PC-9 (cell line): Measurements from ENCODE around the gene ATP7A. TPM values are rescaled to one million over a fixed set of nuclear protein-coding genes. Genes with fewer than 3 reads are reported as not detected.

ENCODE experiments used
- BruUV-seq: library from RNA; stranded (reverse); fragments of 400-500 nt; replicated peaks from 2 replicates; lab custom pipeline; 2021; lab: Mats Ljungman, UMichigan
- CTCF ChIA-PET: fragments of 300-600 bp; sonication (Branson Sonifier 250); formaldehyde crosslinking; loops from one replicate; lab custom pipeline; 2022; ENCODE audit warnings: antibody characterized with exemption; lab: Charles Lee
- POLR2A ChIA-PET: fragments of 300-600 bp; sonication (Branson Sonifier 250); formaldehyde crosslinking; loops from one replicate; lab custom pipeline; 2022; ENCODE audit warnings: antibody characterized with exemption; ENCODE audit not compliant: unreplicated experiment; lab: Charles Lee
- DNase-seq, 2 experiments: peaks; one replicate each; pipeline versions ENCODE4 v3.0.0 to v3.0.0-alpha.2; 2015 to 2022; ENCODE audit warnings: mixed read lengths in 1 of 2
- H2AFZ ChIP-seq: fragments of 200-600 bp; sonication (generic); 2 replicates; pipeline ENCODE4 v1.8.1; 2017; ENCODE audit warnings: antibody characterized with exemption
- H3F3A ChIP-seq: fragments of 200-600 bp; sonication (generic); 2 replicates; pipeline ENCODE4 v1.8.1; 2017; ENCODE audit warnings: antibody characterized with exemption, mild to moderate bottlenecking, low read depth; ENCODE audit not compliant: insufficient read depth
- H3K27ac ChIP-seq: fragments of 200-600 bp; sonication (generic); 2 replicates; pipeline ENCODE4 v1.6.1; 2016; ENCODE audit warnings: mixed run types
- H3K27me3 ChIP-seq: fragments of 200-600 bp; sonication (generic); 2 replicates; pipeline ENCODE4 v1.6.1; 2016; ENCODE audit warnings: low read depth, mixed run types; ENCODE audit not compliant: insufficient read depth
- H3K36me3 ChIP-seq: fragments of 200-600 bp; sonication (generic); 2 replicates; pipeline ENCODE4 v1.6.1; 2016; ENCODE audit warnings: low read depth, mixed run types
- H3K4me1 ChIP-seq: fragments of 200-600 bp; sonication (generic); replicated peaks from 2 replicates; pipeline ENCODE4 v1.6.1; 2016; ENCODE audit warnings: mixed run types; ENCODE audit not compliant: insufficient read depth
- H3K4me2 ChIP-seq: fragments of 200-600 bp; sonication (generic); 2 replicates; pipeline ENCODE4 v1.6.1; 2017; ENCODE audit warnings: mixed run types
- H3K4me3 ChIP-seq: fragments of 200-600 bp; sonication (generic); 2 replicates; pipeline ENCODE4 v1.6.1; 2016; ENCODE audit warnings: mixed run types
- H3K79me2 ChIP-seq: fragments of 200-600 bp; sonication (generic); 2 replicates; pipeline ENCODE4 v1.6.1; 2017; ENCODE audit warnings: low read depth, mixed run types
- H3K9me2 ChIP-seq: fragments of 200-600 bp; sonication (generic); 2 replicates; pipeline ENCODE4 v1.8.1; 2017; ENCODE audit warnings: mild to moderate bottlenecking; ENCODE audit not compliant: insufficient read depth
- H3K9me3 ChIP-seq: fragments of 200-600 bp; sonication (generic); 2 replicates; pipeline ENCODE4 v1.8.1; 2016; ENCODE audit warnings: low read depth; ENCODE audit not compliant: insufficient read depth
- H4K20me1 ChIP-seq: fragments of 200-600 bp; sonication (generic); 2 replicates; pipeline ENCODE4 v1.8.1; 2017; ENCODE audit not compliant: insufficient read depth
- CTCF ChIP-seq: fragments of 200-600 bp; sonication (generic); conservative IDR thresholded peaks from 2 replicates; pipeline ENCODE4 v1.6.1; 2017; ENCODE audit warnings: mixed run types, antibody characterized with exemption, mild to moderate bottlenecking, moderate library complexity
- EZH2 ChIP-seq: fragments of 200-600 bp; sonication (generic); IDR thresholded peaks from 2 replicates; pipeline ENCODE4 v1.8.0; 2017; ENCODE audit warnings: antibody characterized with exemption, low read depth
- intact Hi-C: fragments of 100-400 bp; cut with micrococcal nuclease; formaldehyde crosslinking; loops from one replicate; pipeline ENCODE4 v1.10.0; 2022; ENCODE audit not compliant: unreplicated experiment
- total RNA-seq: library from RNA; stranded (reverse); gene quantifications from 2 replicates; pipeline ENCODE4 v1.2.3, GENCODE V29; 2021

ATP7A gene
- total RNA-seq, 1 experiment from 2014 or later: 13.8 TPM

- no peaks in the 10 kb centered on the region for H3K9me2 ChIP-seq
Observed at GRCh38 chrX:77953302-77953701, 42.8 kb downstream of the ATP7A start.

DNA sequence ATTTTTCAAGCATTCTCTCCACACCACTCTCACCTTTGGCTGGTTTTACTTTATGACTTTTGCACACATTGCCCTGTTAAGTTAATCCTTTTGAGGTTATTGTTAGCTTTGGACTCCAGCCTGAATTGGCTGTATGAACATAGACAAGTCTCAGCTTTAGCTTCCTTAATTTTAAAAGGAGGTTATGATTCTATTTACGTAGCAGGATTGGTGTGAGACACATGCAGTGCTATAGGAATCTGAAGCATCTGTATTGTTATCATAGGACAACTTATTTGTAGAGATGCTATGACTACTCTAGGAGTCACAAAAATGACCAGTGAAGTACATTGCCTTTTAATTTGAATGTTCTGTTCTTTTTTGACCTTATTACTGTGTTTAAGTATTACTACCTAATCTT is 43.2 kb downstream of the ATP7A start:
- CTCF ChIA-PET: no interaction called here
- DNase-seq: peak in 1 of 2 experiments; percentile 53

More at GRCh38 chrX:77953302-77953701, 42.8 kb downstream of the ATP7A start:
- no peaks in the 10 kb centered on the region for H3K9me3 ChIP-seq
- no peaks in the 10 kb centered on the region for H4K20me1 ChIP-seq
- intact Hi-C loops: no loop called here
- DNase-seq: no peak
- H3K36me3 ChIP-seq: no peaks in the 10 kb centered on the region
- CTCF ChIA-PET: no interaction called here
- peaks cover 6% of the 10 kb centered on the region; the same call in 1 of the 2 replicates for H3F3A ChIP-seq
- BruUV-seq: no TSS peak
- POLR2A ChIA-PET: no interaction called here
- TF ChIP-seq CTCF (no peak), EZH2 (no peak)
- no peak overlapping the region for H3K4me3 ChIP-seq
- H3K27ac ChIP-seq: peak overlapping the region; percentile 47
- H2AFZ ChIP-seq: no peak overlapping the region
- peak overlapping the region; percentile 32 for H3K4me2 ChIP-seq
- peaks cover 17% of the 10 kb centered on the region for H3K4me1 ChIP-seq
- H3K79me2 ChIP-seq: no peaks in the 10 kb centered on the region
- no peaks in the 10 kb centered on the region for H3K27me3 ChIP-seq

GRCh38 chrX:77960567-77960966 is 50.1 kb downstream of the ATP7A start:
- H3K79me2 ChIP-seq: no peaks in the 10 kb centered on the region

More for the DNA sequence above, 43.2 kb downstream of the ATP7A start:
- H3K9me2 ChIP-seq: no peaks in the 10 kb centered on the region
- TF ChIP-seq EZH2 (no peak), CTCF (no peak)
- no peak overlapping the region for H3K4me3 ChIP-seq
- H3K4me1 ChIP-seq: peaks cover 17% of the 10 kb centered on the region
- intact Hi-C loops: no loop called here
- no peaks in the 10 kb centered on the region for H4K20me1 ChIP-seq
- BruUV-seq: no TSS peak
- H3F3A ChIP-seq: peaks cover 6% of the 10 kb centered on the region; the same call in 1 of the 2 replicates
- POLR2A ChIA-PET: no interaction called here
- peak overlapping the region; percentile 47 for H3K27ac ChIP-seq
- H3K36me3 ChIP-seq: no peaks in the 10 kb centered on the region
- H3K79me2 ChIP-seq: no peaks in the 10 kb centered on the region
- no peaks in the 10 kb centered on the region for H3K9me3 ChIP-seq
- H2AFZ ChIP-seq: no peak overlapping the region
- H3K4me2 ChIP-seq: peak overlapping the region; percentile 32
- no peaks in the 10 kb centered on the region for H3K27me3 ChIP-seq

More at GRCh38 chrX:77960567-77960966, 50.1 kb downstream of the ATP7A start:
- Histone ChIP-seq H3K9me3 (no peaks in the 10 kb centered on the region), H3K4me2 (no peak overlapping the region), H3K4me1 (no peaks in the 10 kb centered on the region), H3F3A (no peaks in the 10 kb centered on the region), H2AFZ (no peak overlapping the region), H4K20me1 (no peaks in the 10 kb centered on the region), H3K4me3 (no peak overlapping the region), H3K27me3 (no peaks in the 10 kb centered on the region), H3K9me2 (no peaks in the 10 kb centered on the region), H3K36me3 (no peaks in the 10 kb centered on the region), H3K27ac (no peak overlapping the region)
- no peak for DNase-seq
- intact Hi-C loops: no loop called here
- no TSS peak for BruUV-seq
- no peak for TF ChIP-seq CTCF
- no peak for TF ChIP-seq EZH2
- CTCF ChIA-PET: no interaction called here
- POLR2A ChIA-PET: no interaction called here
